A549 (cell line): ENCODE data around the gene DGAT2L6. TPM values are rescaled to one million over a fixed set of nuclear protein-coding genes. Genes with fewer than 3 reads are reported as not detected.
A peak's percentile ranks its signal among the peaks of the same experiment; 100 is the strongest.

ENCODE experiments used
- ATAC-seq, 2 experiments: fragments of 200-7000 bp in 1 of 2; fragments of >200 bp in 1 of 2; cut with Nextera tagmentation in 1 of 2; cut with Tn5 transposase in 1 of 2; 3 replicates each; pipeline versions ENCODE4 v1.8.0 to v1.9.1; 2018 to 2020; ENCODE audit warnings: mild to moderate bottlenecking in 1 of 2, moderate library complexity in 1 of 2
- CTCF ChIA-PET: fragments of 300-600 bp; sonication (Branson Sonifier 250); formaldehyde crosslinking; extraction: SDS; loops from one replicate; lab custom pipeline; 2021; ENCODE audit warnings: antibody characterized with exemption, inconsistent platforms; lab: Yijun Ruan, JAX
- POLR2A ChIA-PET: fragments of 350-600 bp; formaldehyde crosslinking; extraction: SDS; loops from one replicate; lab custom pipeline; 2021; ENCODE audit warnings: antibody characterized with exemption, inconsistent platforms; lab: Yijun Ruan, JAX
- DNase-seq, 2 experiments: peaks; one replicate each; pipeline versions ENCODE4 v3.0.0 to v3.0.0-alpha.2; 2011 to 2016; ENCODE audit warnings: low read depth in 1 of 2, low spot score in 1 of 2
- FAIRE-seq: peaks from 2 replicates; lab custom pipeline; 2011; peaks lifted over from hg19 to GRCh38; lab: Jason Lieb, UNC
- H3K27ac ChIP-seq, 2 experiments: fragments of >200 bp; sonication (Bioruptor Twin); formaldehyde crosslinking; 3 replicates each; pipeline ENCODE4 v1.5.1; 2016 to 2017
- H3K4me1 ChIP-seq: fragments of >200 bp; sonication (Bioruptor Twin); formaldehyde crosslinking; 3 replicates; pipeline ENCODE4 v1.6.1; 2016
- H3K4me2 ChIP-seq: fragments of >200 bp; sonication (Bioruptor Twin); formaldehyde crosslinking; 3 replicates; pipeline ENCODE4 v1.6.1; 2016
- H3K4me3 ChIP-seq: fragments of >200 bp; sonication (Bioruptor Twin); formaldehyde crosslinking; 3 replicates; pipeline ENCODE4 v1.5.1; 2016
- H3K9me3 ChIP-seq: fragments of >200 bp; sonication (Bioruptor Twin); formaldehyde crosslinking; 3 replicates; pipeline ENCODE4 v1.6.1; 2016
- ATOH8 ChIP-seq: fragments of 250-450 bp; sonication (Bioruptor Pico); IDR thresholded peaks from 2 replicates; pipeline ENCODE4 v1.5.0; 2020; ENCODE audit warnings: low read depth, mild to moderate bottlenecking, moderate library complexity
- BCL3 ChIP-seq: fragments of >200 bp; sonication (Bioruptor Twin); formaldehyde crosslinking; IDR thresholded peaks from 3 replicates; pipeline ENCODE4 v1.6.1; 2016
- CBX2 ChIP-seq: fragments of 200-600 bp; sonication (generic); IDR thresholded peaks from 2 replicates; pipeline ENCODE4 v1.6.1; 2016; ENCODE audit warnings: low read depth, mild to moderate bottlenecking, borderline replicate concordance
- CBX8 ChIP-seq: fragments of 200-600 bp; sonication (generic); IDR thresholded peaks from 2 replicates; pipeline ENCODE4 v1.6.1; 2016
- CEBPB ChIP-seq, 2 experiments: fragments of >200 bp in 1 of 2; sonication (Bioruptor Twin) in 1 of 2; formaldehyde crosslinking in 1 of 2; IDR thresholded peaks; 2 replicates each; pipeline ENCODE4 v1.6.1; 2012 to 2016
- EHMT2 ChIP-seq: fragments of 200-600 bp; sonication (generic); IDR thresholded peaks from 2 replicates; pipeline ENCODE4 v1.6.1; 2016; ENCODE audit warnings: antibody characterized with exemption, low read depth, mild to moderate bottlenecking, moderate library complexity
- ESRRA ChIP-seq: fragments of 150-350 bp; IDR thresholded peaks from 2 replicates; pipeline ENCODE4 v1.6.1; 2014; ENCODE audit warnings: mild to moderate bottlenecking, low read length, borderline replicate concordance
- FOSB ChIP-seq: fragments of 250-450 bp; sonication (Bioruptor Pico); IDR thresholded peaks from 2 replicates; pipeline ENCODE4 v1.5.0; 2020; ENCODE audit warnings: mild to moderate bottlenecking, moderate library complexity
- FOXS1 ChIP-seq: fragments of 250-450 bp; sonication (Bioruptor Pico); IDR thresholded peaks from 2 replicates; pipeline ENCODE4 v1.5.0; 2020; ENCODE audit warnings: mild to moderate bottlenecking, moderate library complexity
- HOXA7 ChIP-seq: fragments of 250-450 bp; sonication (Bioruptor Pico); IDR thresholded peaks from 2 replicates; pipeline ENCODE4 v1.5.0; 2020; ENCODE audit warnings: mild to moderate bottlenecking, moderate library complexity
- KDM1A ChIP-seq: fragments of 200-600 bp; sonication (generic); IDR thresholded peaks from 2 replicates; pipeline ENCODE4 v1.6.1; 2016; ENCODE audit warnings: low read depth, mild to moderate bottlenecking
- MAZ ChIP-seq: fragments of 150-350 bp; IDR thresholded peaks from 2 replicates; pipeline ENCODE4 v1.6.1; 2014; ENCODE audit warnings: antibody characterized with exemption, low read depth, low read length, borderline replicate concordance
- MYC ChIP-seq: IDR thresholded peaks from 2 replicates; pipeline ENCODE4 v1.6.1; 2012; ENCODE audit warnings: mild to moderate bottlenecking, inconsistent platforms, low read length, improper control_type of control experiment, borderline replicate concordance
- NPAS2 ChIP-seq: fragments of 250-450 bp; sonication (Bioruptor Pico); IDR thresholded peaks from 2 replicates; pipeline ENCODE4 v1.8.0; 2022; ENCODE audit warnings: mild to moderate bottlenecking, moderate library complexity, borderline replicate concordance
- NR3C1 ChIP-seq: fragments of >200 bp; sonication (Bioruptor Twin); formaldehyde crosslinking; IDR thresholded peaks from 3 replicates; pipeline ENCODE4 v1.6.1; 2017
- POLR2AphosphoS2 ChIP-seq: conservative IDR thresholded peaks from 2 replicates; pipeline ENCODE4 v1.6.1; 2012; ENCODE audit warnings: low read length, improper control_type of control experiment, inconsistent platforms
- RAD21 ChIP-seq, 2 experiments: fragments of >200 bp in 1 of 2; sonication (Bioruptor Twin) in 1 of 2; formaldehyde crosslinking in 1 of 2; IDR thresholded peaks in 1 of 2; conservative IDR thresholded peaks in 1 of 2; 2 replicates in 1 of 2; 3 replicates in 1 of 2; pipeline ENCODE4 v1.6.1; 2012 to 2018; ENCODE audit warnings: inconsistent platforms in 1 of 2
- RFX5 ChIP-seq: fragments of 450-650 bp; IDR thresholded peaks from 2 replicates; pipeline ENCODE4 v1.7.1; 2014; ENCODE audit warnings: antibody characterized with exemption, mild to moderate bottlenecking, moderate library complexity
- SMC3 ChIP-seq: fragments of >200 bp; sonication (Bioruptor Twin); formaldehyde crosslinking; IDR thresholded peaks from 3 replicates; pipeline ENCODE4 v1.6.1; 2018; ENCODE audit warnings: inconsistent platforms
- TP53 ChIP-seq: fragments of 250-450 bp; sonication (Bioruptor Pico); IDR thresholded peaks from 2 replicates; pipeline ENCODE4 v1.5.0; 2021; ENCODE audit warnings: mild to moderate bottlenecking, moderate library complexity
- ZFP36 ChIP-seq: fragments of 450-650 bp; IDR thresholded peaks from 2 replicates; pipeline ENCODE4 v1.6.1; 2014; ENCODE audit warnings: borderline replicate concordance; ENCODE audit not compliant: partially characterized antibody
- ZNF302 ChIP-seq: fragments of 250-450 bp; sonication (Bioruptor Pico); IDR thresholded peaks from 2 replicates; pipeline ENCODE4 v1.9.0; 2021; ENCODE audit warnings: inconsistent platforms, mild to moderate bottlenecking, moderate library complexity
- WGBS: methylation state at CpG from one replicate; pipeline ENCODE4 v1.1.6; 2017; ENCODE audit errors: missing lambda C conversion rate; 5-methylcytosine and 5-hydroxymethylcytosine counted together
- polyA plus RNA-seq, 4 experiments: library from polyadenylated mRNA; depleted of rRNA in 3 of 4; stranded (reverse); fragments of >200 nt; fragmentation: RNase III in 1 of 4; extraction: RNeasy Plus Mini Kit Qiagen cat#74134 plus additional on column Dnase treatment in 1 of 4; gene quantifications; 2 replicates in 3 of 4; 3 replicates in 1 of 4; pipeline ENCODE4 v1.2.3, GENCODE V29; 2011 to 2017
- TF ChIP-seq, protein P1 (sequence below): fragments of >200 bp; sonication (Bioruptor Twin); formaldehyde crosslinking; IDR thresholded peaks from 3 replicates; pipeline ENCODE4 v1.5.1; 2016
- TF ChIP-seq, protein P2 (sequence below): IDR thresholded peaks from 2 replicates; pipeline ENCODE4 v1.6.1; 2012; ENCODE audit warnings: low read depth, borderline replicate concordance

DGAT2L6 gene
- polyA plus RNA-seq, 2 of the 4 experiments (the other 2 are of a cell fraction), result not detected

GRCh38 chrX:70226687-70227086 is 49.4 kb downstream of the DGAT2L6 start (continued):
- TF ChIP-seq, protein P1, sequence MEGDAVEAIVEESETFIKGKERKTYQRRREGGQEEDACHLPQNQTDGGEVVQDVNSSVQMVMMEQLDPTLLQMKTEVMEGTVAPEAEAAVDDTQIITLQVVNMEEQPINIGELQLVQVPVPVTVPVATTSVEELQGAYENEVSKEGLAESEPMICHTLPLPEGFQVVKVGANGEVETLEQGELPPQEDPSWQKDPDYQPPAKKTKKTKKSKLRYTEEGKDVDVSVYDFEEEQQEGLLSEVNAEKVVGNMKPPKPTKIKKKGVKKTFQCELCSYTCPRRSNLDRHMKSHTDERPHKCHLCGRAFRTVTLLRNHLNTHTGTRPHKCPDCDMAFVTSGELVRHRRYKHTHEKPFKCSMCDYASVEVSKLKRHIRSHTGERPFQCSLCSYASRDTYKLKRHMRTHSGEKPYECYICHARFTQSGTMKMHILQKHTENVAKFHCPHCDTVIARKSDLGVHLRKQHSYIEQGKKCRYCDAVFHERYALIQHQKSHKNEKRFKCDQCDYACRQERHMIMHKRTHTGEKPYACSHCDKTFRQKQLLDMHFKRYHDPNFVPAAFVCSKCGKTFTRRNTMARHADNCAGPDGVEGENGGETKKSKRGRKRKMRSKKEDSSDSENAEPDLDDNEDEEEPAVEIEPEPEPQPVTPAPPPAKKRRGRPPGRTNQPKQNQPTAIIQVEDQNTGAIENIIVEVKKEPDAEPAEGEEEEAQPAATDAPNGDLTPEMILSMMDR, result no peak
- TF ChIP-seq FOSB (CRISPR knock-in tag) (no peak), MAZ (no peak), RAD21 (conservative IDR thresholded peaks at IDR 0.05 in 1 of 2, IDR thresholded peaks at IDR 0.05 in 1 of 2) (no peak), NPAS2 (CRISPR knock-in tag) (no peak), ATOH8 (CRISPR knock-in tag) (no peak)

DNA sequence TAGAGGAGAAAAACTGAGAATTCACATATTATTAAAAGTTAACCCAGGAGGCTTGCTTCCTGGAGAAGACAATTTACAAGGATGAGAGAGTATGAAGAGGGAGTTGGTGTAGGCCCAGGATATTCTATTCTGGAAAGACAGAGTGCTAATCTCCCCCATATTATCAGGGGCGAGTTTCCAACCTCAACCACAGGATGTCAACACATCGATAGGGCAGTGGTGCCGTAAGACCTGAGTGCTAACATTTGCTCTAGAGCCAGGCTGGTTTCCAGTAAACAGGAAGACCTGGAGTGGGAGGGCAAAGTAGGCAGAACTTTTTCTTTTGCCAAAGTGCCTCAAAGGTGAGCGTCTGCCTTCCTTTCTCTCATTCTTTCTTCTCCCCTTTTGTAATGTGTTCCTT is 54.4 kb downstream of the DGAT2L6 start:
- Histone ChIP-seq H3K4me2 (no peak overlapping the region), H3K9me3 (no peaks in the 10 kb centered on the region), H3K4me1 (no peaks in the 10 kb centered on the region), H3K4me3 (no peak overlapping the region), H3K27ac (no peak overlapping the region)
- 66% methylated on average over 4 of the region's 4 CpGs for WGBS
- FAIRE-seq (peak; percentile 39), ATAC-seq (no peak), DNase-seq (no peak)
- POLR2A ChIA-PET, result no interaction called here
- CTCF ChIA-PET, result no interaction called here
- TF ChIP-seq EHMT2 (no peak), RFX5 (no peak), ZFP36 (no peak), ZNF302 (CRISPR knock-in tag) (no peak), NR3C1 (no peak), BCL3 (no peak), CEBPB (IDR thresholded peaks at IDR 0.05) (no peak), HOXA7 (CRISPR knock-in tag) (no peak), ESRRA (no peak), CBX2 (no peak), CBX8 (no peak), SMC3 (no peak), POLR2AphosphoS2 (no peak), TP53 (CRISPR knock-in tag) (no peak), KDM1A (no peak), MYC (no peak), FOXS1 (CRISPR knock-in tag) (no peak)
- TF ChIP-seq, protein P2, sequence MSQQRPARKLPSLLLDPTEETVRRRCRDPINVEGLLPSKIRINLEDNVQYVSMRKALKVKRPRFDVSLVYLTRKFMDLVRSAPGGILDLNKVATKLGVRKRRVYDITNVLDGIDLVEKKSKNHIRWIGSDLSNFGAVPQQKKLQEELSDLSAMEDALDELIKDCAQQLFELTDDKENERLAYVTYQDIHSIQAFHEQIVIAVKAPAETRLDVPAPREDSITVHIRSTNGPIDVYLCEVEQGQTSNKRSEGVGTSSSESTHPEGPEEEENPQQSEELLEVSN, result no peak
